ENCODE measurements around the gene ITGB1.
"Not testable (repeated sequence)": the region's sequence is repeated elsewhere in the genome, so short reads cannot be mapped to it uniquely, and the experiment has no call there.

Gene ITGB1

DNA sequence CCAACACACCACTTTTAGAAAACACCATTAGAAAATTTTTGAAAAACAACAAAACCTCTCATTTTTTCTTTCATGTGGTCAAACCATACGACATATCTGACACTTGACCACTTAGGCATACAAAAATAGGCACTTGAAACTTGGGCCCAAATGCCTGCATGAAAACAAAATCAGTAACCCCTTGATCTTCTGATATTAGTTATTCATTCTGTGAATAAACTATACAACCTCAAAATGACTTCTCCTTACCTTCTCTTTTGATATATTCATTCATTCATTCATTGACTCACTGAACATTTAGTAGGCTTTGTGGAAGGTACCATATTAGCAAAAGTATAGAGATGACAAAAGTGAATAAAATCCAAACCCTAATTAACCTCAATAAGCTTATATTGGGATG lies 26.4 kb downstream of the ITGB1 start:
- DNase-seq (ENCODE audit: low read depth): no peak
- no peak overlapping the region for H3K4me3 ChIP-seq (ENCODE audit: low read length)

DNA sequence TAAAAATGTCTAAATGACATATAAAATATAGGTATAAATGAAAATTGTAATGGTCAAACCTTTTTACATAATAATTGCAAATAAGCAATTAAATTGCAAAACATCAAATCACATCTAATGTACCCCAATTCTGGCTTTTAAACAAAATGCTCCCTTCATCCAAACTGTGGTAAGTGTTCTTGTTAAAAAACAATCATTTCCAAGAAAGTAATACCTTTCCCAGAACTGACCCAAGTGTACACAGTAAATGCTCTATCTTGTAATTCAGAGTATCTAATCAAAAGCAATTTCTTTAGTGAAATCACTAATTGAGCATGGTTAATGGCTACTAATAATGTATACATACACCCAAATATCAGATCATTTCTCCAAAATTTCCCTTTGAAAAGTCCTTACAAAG lies 28.0 kb downstream of the ITGB1 start:
- H3K4me3 ChIP-seq (ENCODE audit: low read length): no peak overlapping the region
- DNase-seq (ENCODE audit: low read depth): no peak
- TF ChIP-seq, protein P1, sequence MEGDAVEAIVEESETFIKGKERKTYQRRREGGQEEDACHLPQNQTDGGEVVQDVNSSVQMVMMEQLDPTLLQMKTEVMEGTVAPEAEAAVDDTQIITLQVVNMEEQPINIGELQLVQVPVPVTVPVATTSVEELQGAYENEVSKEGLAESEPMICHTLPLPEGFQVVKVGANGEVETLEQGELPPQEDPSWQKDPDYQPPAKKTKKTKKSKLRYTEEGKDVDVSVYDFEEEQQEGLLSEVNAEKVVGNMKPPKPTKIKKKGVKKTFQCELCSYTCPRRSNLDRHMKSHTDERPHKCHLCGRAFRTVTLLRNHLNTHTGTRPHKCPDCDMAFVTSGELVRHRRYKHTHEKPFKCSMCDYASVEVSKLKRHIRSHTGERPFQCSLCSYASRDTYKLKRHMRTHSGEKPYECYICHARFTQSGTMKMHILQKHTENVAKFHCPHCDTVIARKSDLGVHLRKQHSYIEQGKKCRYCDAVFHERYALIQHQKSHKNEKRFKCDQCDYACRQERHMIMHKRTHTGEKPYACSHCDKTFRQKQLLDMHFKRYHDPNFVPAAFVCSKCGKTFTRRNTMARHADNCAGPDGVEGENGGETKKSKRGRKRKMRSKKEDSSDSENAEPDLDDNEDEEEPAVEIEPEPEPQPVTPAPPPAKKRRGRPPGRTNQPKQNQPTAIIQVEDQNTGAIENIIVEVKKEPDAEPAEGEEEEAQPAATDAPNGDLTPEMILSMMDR (conservative IDR thresholded peaks at IDR 0.05; ENCODE audit: low read depth, low read length): no peak

More for the DNA sequence above, 26.4 kb downstream of the ITGB1 start:
- TF ChIP-seq, protein P1 (conservative IDR thresholded peaks at IDR 0.05; ENCODE audit: low read depth, low read length): no peak

DNA sequence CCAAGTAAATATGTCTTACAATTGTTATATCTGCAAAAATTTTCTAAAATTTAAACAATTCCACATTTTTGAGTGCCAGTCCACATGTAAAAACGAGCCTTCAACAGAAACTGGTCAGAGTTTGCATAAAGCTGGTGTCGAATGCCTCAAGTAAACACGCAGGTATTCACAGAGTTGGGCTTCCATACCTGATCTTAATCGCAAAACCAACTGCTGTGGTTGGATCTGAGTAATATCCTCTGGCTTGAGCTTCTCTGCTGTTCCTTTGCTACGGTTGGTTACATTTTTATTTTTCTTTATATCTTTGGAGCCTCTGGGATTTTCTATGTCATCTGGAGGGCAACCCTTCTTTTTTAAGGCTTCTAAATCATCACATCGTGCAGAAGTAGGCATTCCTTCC lies 28.4 kb downstream of the ITGB1 start:
- TF ChIP-seq, protein P1 (conservative IDR thresholded peaks at IDR 0.05; ENCODE audit: low read depth, low read length): no peak
- no peak for DNase-seq (ENCODE audit: low read depth)
- no peak overlapping the region for H3K4me3 ChIP-seq (ENCODE audit: low read length)

DNA sequence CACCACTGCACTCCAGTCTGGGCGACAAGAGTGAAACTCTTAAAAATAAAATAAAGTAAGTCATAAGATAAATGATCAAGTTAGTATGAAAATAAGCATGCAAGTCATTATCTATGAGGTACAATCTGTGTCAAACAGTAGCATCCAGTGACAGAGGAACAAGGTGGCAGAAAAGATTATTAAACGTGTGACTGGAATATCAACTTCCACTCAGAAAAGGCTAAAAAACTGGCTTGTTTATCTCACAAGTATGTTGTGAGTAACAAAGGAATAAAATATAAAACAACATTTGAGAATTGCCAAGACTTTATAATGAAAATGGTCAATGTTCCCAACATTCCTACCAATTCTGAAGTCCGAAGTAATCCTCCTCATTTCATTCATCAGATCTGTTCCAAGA lies 30.3 kb downstream of the ITGB1 start:
- no peak for DNase-seq (ENCODE audit: low read depth)
- no peak overlapping the region for H3K4me3 ChIP-seq (ENCODE audit: low read length)
- TF ChIP-seq, protein P1 (conservative IDR thresholded peaks at IDR 0.05; ENCODE audit: low read depth, low read length): no peak

DNA sequence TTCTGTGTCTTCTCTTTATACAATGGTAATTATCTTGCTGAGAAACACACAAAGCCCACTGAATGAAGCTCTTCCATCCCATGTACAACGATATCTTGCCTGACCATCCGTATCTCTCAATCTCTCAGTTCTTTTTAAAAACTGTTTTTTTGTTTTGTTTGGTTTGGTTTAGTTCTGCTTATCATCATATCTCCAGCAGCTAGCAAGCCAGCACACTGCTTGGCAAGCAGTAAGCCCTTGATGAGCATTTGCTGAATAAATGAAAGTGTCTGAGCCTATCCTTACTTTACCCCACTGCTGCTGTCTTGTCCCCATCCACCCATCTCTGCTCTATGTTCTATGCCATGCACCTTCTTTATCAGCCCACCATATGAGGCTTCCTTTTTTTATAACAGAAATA lies 34.2 kb downstream of the ITGB1 start:
- TF ChIP-seq, protein P1 (conservative IDR thresholded peaks at IDR 0.05; ENCODE audit: low read depth, low read length): no peak
- H3K4me3 ChIP-seq (ENCODE audit: low read length): no peak overlapping the region
- DNase-seq (ENCODE audit: low read depth): no peak

DNA sequence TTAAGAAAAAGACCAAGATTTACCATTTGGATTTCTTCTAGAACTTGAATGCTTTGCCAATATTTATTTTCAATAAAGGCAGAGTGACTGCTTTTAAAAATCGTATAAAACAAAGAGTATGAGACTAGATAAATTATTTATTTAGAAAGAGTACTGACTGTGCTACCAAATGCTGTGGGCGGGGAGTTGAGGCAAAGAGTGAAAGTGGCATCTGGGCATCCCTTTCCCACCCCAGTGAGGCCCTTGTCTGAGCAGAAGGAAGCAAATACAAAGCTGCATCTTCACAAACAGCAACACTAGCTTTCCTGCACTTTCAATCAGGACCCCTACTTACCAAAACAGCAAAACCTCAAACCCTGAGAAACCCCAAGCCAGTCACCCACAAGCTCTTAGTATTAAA lies 34.9 kb downstream of the ITGB1 start:
- H3K4me3 ChIP-seq (ENCODE audit: low read length): no peak overlapping the region
- TF ChIP-seq, protein P1 (conservative IDR thresholded peaks at IDR 0.05; ENCODE audit: low read depth, low read length): no peak
- no peak for DNase-seq (ENCODE audit: low read depth)

DNA sequence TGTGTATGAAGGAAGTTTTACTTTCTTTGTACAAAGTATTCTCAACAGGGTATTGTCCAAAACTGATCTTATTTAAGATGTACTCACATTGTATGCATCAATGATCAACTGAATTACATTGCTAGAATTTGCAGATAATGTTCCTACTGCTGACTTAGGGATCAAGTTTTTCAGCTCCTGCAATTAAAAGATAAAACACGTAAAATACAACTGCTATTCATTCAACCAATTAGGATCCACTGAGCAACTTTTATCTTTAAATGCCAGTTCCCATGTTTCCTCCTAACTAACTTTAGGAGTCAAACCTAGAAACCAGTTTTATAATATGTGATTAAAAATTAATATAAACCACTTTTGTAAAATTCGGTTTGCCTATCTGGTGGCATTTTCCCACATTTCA lies 35.9 kb downstream of the ITGB1 start:
- TF ChIP-seq, protein P1 (conservative IDR thresholded peaks at IDR 0.05; ENCODE audit: low read depth, low read length): no peak
- H3K4me3 ChIP-seq (ENCODE audit: low read length): no peak overlapping the region
- no peak for DNase-seq (ENCODE audit: low read depth)

DNA sequence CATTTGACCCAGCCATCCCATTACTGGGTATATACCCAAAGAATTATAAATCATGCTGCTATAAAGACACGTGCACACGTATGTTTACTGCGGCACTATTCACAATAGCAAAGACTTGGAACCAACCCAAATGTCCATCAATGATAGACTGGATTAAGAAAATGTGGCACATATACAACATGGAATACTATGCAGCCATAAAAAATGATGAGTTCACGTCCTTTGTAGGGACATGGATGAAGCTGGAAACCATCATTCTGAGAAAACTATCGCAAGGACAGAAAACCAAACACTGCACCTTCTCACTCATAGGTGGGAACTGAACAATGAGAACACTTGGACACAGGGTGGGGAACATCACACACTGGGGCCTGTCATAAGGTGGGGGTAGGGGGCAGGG lies 40.2 kb downstream of the ITGB1 start:
- H3K4me3 ChIP-seq (ENCODE audit: low read length); DNase-seq (ENCODE audit: low read depth): not testable (repeated sequence)

All from retinal pigment epithelial cell (primary cell).